ENCODE measurements around the gene CRYL1. TPM values are rescaled to one million over a fixed set of nuclear protein-coding genes. Genes with fewer than 3 reads are reported as not detected.

The CRYL1 gene
- total and polyA plus RNA-seq, 2 of the 13 experiments (the other 11 are each of a cell fraction or from before 2014, with no cell fraction given), result 57.2 to 115 TPM

- no peak overlapping the region for H2AFZ ChIP-seq (ENCODE audit: low read length)
- no peak overlapping the region for H3K4me2 ChIP-seq (ENCODE audit: low read depth, low read length)
- TF ChIP-seq IRF1 (CRISPR knock-in tag; IDR thresholded peaks at IDR 0.05; ENCODE audit: low read depth) (no peak), KMT2A (CRISPR knock-in tag; IDR thresholded peaks at IDR 0.05) (no peak), SIX1 (CRISPR knock-in tag; IDR thresholded peaks at IDR 0.05; ENCODE audit: borderline replicate concordance) (no peak), HINFP (CRISPR knock-in tag; IDR thresholded peaks at IDR 0.05; ENCODE audit: low read depth) (no peak)
- H3K9me3 ChIP-seq (ENCODE audit: low read length), result no peaks in the 10 kb centered on the region
- H3K9ac ChIP-seq (ENCODE audit: insufficient read depth, low read depth, low read length), result no peak overlapping the region
- H3K79me2 ChIP-seq (ENCODE audit: insufficient read depth, low read length), result no peaks in the 10 kb centered on the region
- FAIRE-seq (no peak), ATAC-seq (no peak), DNase-seq (ENCODE audit: low spot score) (no peak)
- H3K4me1 ChIP-seq (ENCODE audit: insufficient read depth, low read length), result peaks cover 10% of the 10 kb centered on the region
- no peak overlapping the region for H3K4me3 ChIP-seq (replicated peaks in 1 of 3; ENCODE audit: insufficient read depth in 1 of 3, low read depth in 2 of 3, low read length in 3 of 3)
- in situ Hi-C loops (cut with HindIII; ENCODE audit: extremely low pct_ligation_motif_present, low pct_unique_long_range_greater_than_20kb) (no loop called here), intact Hi-C loops (cut with micrococcal nuclease; ENCODE audit: unreplicated experiment) (no loop called here)
- no peaks in the 10 kb centered on the region for H3K27me3 ChIP-seq (ENCODE audit: control insufficient read depth in 1 of 2, insufficient read depth in 2 of 2, low read length in 2 of 2)
- ChIA-PET CTCF (ENCODE audit: low intra/inter-chr PET ratio, low total read pairs) (no interaction called here), POLR2A (no interaction called here)
- H3K36me3 ChIP-seq (replicated peaks in 1 of 2; ENCODE audit: control insufficient read depth in 1 of 2, insufficient read depth in 2 of 2, low read length in 2 of 2), result peaks cover 5 to 15% of the 10 kb centered on the region in 2 experiments
- no peaks in the 10 kb centered on the region for H4K20me1 ChIP-seq (ENCODE audit: insufficient read depth, low read length)
- 100% methylated on average over 3 of the region's 3 CpGs for WGBS (ENCODE audit: low lambda C conversion rate)
- no peak overlapping the region for H3K27ac ChIP-seq (ENCODE audit: extremely low read length, insufficient read depth, low read length)
- BruUV-seq (replicated peaks), result no TSS peak
Measured at GRCh38 chr13:20474515-20474914, 51.1 kb downstream of the CRYL1 start.

GRCh38 chr13:20473888-20474287 lies 51.8 kb downstream of the CRYL1 start:
- Histone ChIP-seq H2AFZ (ENCODE audit: low read length) (no peak overlapping the region), H3K9me3 (ENCODE audit: low read length) (no peaks in the 10 kb centered on the region), H3K79me2 (ENCODE audit: insufficient read depth, low read length) (no peaks in the 10 kb centered on the region), H4K20me1 (ENCODE audit: insufficient read depth, low read length) (no peaks in the 10 kb centered on the region), H3K36me3 (replicated peaks in 1 of 2; ENCODE audit: control insufficient read depth in 1 of 2, insufficient read depth in 2 of 2, low read length in 2 of 2) (peaks cover 5 to 15% of the 10 kb centered on the region in 2 experiments), H3K4me2 (ENCODE audit: low read depth, low read length) (no peak overlapping the region), H3K9ac (ENCODE audit: insufficient read depth, low read depth, low read length) (no peak overlapping the region), H3K27ac (ENCODE audit: extremely low read length, insufficient read depth, low read length) (no peak overlapping the region), H3K4me1 (ENCODE audit: insufficient read depth, low read length) (peaks cover 10% of the 10 kb centered on the region), H3K27me3 (ENCODE audit: control insufficient read depth in 1 of 2, insufficient read depth in 2 of 2, low read length in 2 of 2) (no peaks in the 10 kb centered on the region), H3K4me3 (replicated peaks in 1 of 3; ENCODE audit: insufficient read depth in 1 of 3, low read depth in 2 of 3, low read length in 3 of 3) (no peak overlapping the region)
- ChIA-PET CTCF (ENCODE audit: low intra/inter-chr PET ratio, low total read pairs) (no interaction called here), POLR2A (no interaction called here)
- in situ Hi-C loops (cut with HindIII; ENCODE audit: extremely low pct_ligation_motif_present, low pct_unique_long_range_greater_than_20kb), result no loop called here
- no peak for DNase-seq (ENCODE audit: low spot score)
- no TSS peak for BruUV-seq (replicated peaks)
- intact Hi-C loops (cut with micrococcal nuclease; ENCODE audit: unreplicated experiment), result no loop called here
- ATAC-seq, result no peak
- FAIRE-seq, result no peak
- 82% methylated on average over 6 of the region's 6 CpGs for WGBS (ENCODE audit: low lambda C conversion rate)
- TF ChIP-seq ZNF800 (CRISPR knock-in tag; IDR thresholded peaks at IDR 0.05) (no peak), ELK4 (CRISPR knock-in tag; IDR thresholded peaks at IDR 0.05; ENCODE audit: borderline replicate concordance) (no peak), ZNF710 (CRISPR knock-in tag; IDR thresholded peaks at IDR 0.05; ENCODE audit: borderline replicate concordance) (no peak), ZNF264 (CRISPR knock-in tag; IDR thresholded peaks at IDR 0.05) (no peak)

All from HepG2 (cell line).